ENCODE data around the gene RPN1. TPM values are rescaled to one million over a fixed set of nuclear protein-coding genes. Genes with fewer than 3 reads are reported as not detected.

RPN1 gene
- total and polyA plus RNA-seq, 2 donors (not counting 1 experiment from before 2014, with no cell fraction given) = 40.4 to 80.6 TPM

DNA sequence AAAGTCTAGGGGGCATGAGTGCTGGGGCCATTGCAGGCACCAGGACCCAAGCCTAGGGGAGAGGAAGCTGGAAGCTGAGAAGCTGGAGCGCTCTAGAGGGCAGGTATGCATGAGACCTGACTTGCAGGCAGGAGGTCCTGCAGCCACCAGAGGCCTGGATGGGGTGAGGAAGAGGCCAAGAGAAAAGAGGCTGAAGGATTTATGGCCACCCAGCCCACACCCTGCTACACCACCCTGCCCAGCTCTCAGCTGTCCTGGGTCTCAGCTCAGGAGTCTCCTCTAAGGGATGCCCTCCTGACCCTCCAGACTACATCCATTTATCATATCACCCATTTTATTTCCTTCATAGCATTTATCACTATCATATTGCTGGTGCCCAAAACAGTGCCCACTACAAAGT is 36.5 kb downstream of the RPN1 start:
- CTCF ChIA-PET = interaction anchor here (0.9 to 1.5 kb wide), 2 partner anchors 13 to 67 kb away, joined by 3 read pairs; no protein-coding TSS in a partner anchor
- Mint-ChIP-seq H3K9me3 (ENCODE audit: insufficient read depth) (no peaks in the 10 kb centered on the region), H3K27ac (no peak overlapping the region), H3K4me3 (no peak overlapping the region), H3K4me1 (peaks cover 17% of the 10 kb centered on the region), H3K27me3 (no peaks in the 10 kb centered on the region)
- 100% methylated on average over 1 of the region's 1 CpG for WGBS (ENCODE audit: insufficient coverage)
- no peak overlapping the region for H3K9ac ChIP-seq (ENCODE audit: low read length)
- H4K20me1 ChIP-seq (ENCODE audit: control insufficient read depth, insufficient read depth, low read length, poor library complexity, severe bottlenecking) = no peaks in the 10 kb centered on the region
- intact Hi-C loops (cut with micrococcal nuclease) = no loop called here
- H3K4me1 ChIP-seq (ENCODE audit: control insufficient read depth in 2 of 2, insufficient read depth in 2 of 2, low read length in 2 of 2) = peaks cover 11 to 19% of the 10 kb centered on the region in 2 donors
- no peaks in the 10 kb centered on the region for H3K9me3 ChIP-seq (ENCODE audit: control extremely low read depth in 1 of 3, control insufficient read depth in 2 of 3, insufficient read depth in 1 of 3, low read length in 2 of 3)
- H3K4me2 ChIP-seq (replicated peaks; ENCODE audit: low read depth, low read length, poor library complexity, severe bottlenecking) = no peak overlapping the region
- H3K4me3 ChIP-seq (ENCODE audit: control extremely low read depth in 1 of 5, extremely low read depth in 1 of 5, insufficient read depth in 1 of 5, low read depth in 2 of 5, low read length in 4 of 5) = no peak overlapping the region
- peaks cover 4% of the 10 kb centered on the region for H3K79me2 ChIP-seq (ENCODE audit: control insufficient read depth, insufficient read depth, low read length)
- ATAC-seq (ENCODE audit: low read depth) = no peak
- no peak overlapping the region for H2AFZ ChIP-seq (ENCODE audit: insufficient read depth, low read depth, low read length, poor library complexity, severe bottlenecking)
- POLR2A ChIA-PET = no interaction called here
- no peak overlapping the region for H3K27ac ChIP-seq (ENCODE audit: low read length in 2 of 2)
- H3K36me3 ChIP-seq (replicated peaks in 1 of 2; ENCODE audit: control extremely low read depth in 1 of 2, control insufficient read depth in 1 of 2, extremely low read depth in 1 of 2, insufficient read depth in 2 of 2, low read length in 1 of 2) = peaks cover 0 to 3% of the 10 kb centered on the region in 2 experiments
- H3K27me3 ChIP-seq (replicated peaks in 1 of 4; ENCODE audit: control extremely low read depth in 1 of 4, control insufficient read depth in 3 of 4, insufficient read depth in 4 of 4, low read length in 3 of 4) = no peaks in the 10 kb centered on the region
- no peak for TF ChIP-seq EZH2 (IDR thresholded peaks at IDR 0.05; ENCODE audit: borderline replicate concordance, insufficient read depth, low read depth, low read length, poor library complexity, severe bottlenecking)
- TF ChIP-seq, protein P1, sequence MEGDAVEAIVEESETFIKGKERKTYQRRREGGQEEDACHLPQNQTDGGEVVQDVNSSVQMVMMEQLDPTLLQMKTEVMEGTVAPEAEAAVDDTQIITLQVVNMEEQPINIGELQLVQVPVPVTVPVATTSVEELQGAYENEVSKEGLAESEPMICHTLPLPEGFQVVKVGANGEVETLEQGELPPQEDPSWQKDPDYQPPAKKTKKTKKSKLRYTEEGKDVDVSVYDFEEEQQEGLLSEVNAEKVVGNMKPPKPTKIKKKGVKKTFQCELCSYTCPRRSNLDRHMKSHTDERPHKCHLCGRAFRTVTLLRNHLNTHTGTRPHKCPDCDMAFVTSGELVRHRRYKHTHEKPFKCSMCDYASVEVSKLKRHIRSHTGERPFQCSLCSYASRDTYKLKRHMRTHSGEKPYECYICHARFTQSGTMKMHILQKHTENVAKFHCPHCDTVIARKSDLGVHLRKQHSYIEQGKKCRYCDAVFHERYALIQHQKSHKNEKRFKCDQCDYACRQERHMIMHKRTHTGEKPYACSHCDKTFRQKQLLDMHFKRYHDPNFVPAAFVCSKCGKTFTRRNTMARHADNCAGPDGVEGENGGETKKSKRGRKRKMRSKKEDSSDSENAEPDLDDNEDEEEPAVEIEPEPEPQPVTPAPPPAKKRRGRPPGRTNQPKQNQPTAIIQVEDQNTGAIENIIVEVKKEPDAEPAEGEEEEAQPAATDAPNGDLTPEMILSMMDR (IDR thresholded peaks at IDR 0.05) = no peak
- DNase-seq = no peak

DNA sequence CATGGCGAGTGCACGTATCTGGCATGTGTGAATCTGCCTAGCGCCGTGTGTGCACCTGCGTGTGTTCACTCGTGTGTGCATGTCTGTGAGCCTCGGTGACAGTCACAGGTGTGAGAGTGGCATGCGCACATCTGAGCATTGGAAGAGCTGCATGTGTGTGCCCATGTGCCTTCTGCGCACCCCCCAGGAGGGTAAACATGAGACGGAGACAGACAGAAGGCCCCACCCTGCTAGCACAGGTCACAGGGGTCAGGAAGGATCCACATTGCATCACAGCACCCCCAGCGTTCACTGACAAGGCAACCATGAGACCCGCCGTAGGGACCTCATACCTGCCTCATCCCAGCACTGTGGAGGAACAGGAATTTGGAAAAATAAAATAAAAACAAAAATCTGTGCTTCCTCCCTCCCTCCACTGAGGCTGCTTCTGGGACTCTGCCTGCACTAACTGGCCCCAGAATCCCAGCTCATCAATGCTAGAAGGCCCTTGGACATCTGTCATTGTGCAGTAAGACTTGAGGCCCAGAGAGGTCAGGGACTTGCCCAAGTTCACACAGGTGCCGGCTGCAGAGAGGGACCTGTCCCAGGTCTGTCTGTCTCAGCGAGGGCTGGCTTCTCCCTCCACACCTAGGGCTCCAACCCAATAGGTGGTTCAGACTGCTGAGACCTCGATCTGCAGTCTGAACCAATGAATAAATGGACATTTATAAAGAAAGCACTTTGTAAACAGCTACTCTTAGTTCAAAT is 37.4 kb downstream of the RPN1 start:
- TF ChIP-seq EZH2 (IDR thresholded peaks at IDR 0.05; ENCODE audit: borderline replicate concordance, insufficient read depth, low read depth, low read length, poor library complexity, severe bottlenecking) = no peak
- TF ChIP-seq, protein P1 (IDR thresholded peaks at IDR 0.05) = no peak
- intact Hi-C loops (cut with micrococcal nuclease) = no loop called here
- H3K4me3 Mint-ChIP-seq = no peak overlapping the region
- H3K27ac ChIP-seq (ENCODE audit: low read length in 2 of 2) = no peak overlapping the region
- peaks cover 6 to 14% of the 10 kb centered on the region in 2 donors for H3K4me1 ChIP-seq (ENCODE audit: control insufficient read depth in 2 of 2, insufficient read depth in 2 of 2, low read length in 2 of 2)
- DNase-seq (no peak), ATAC-seq (ENCODE audit: low read depth) (no peak)
- WGBS (ENCODE audit: insufficient coverage) = 94% methylated on average over 11 of the region's 16 CpGs
- H2AFZ ChIP-seq (ENCODE audit: insufficient read depth, low read depth, low read length, poor library complexity, severe bottlenecking) = no peak overlapping the region
- no peak overlapping the region for H3K4me2 ChIP-seq (replicated peaks; ENCODE audit: low read depth, low read length, poor library complexity, severe bottlenecking)
- H3K4me1 Mint-ChIP-seq = peaks cover 11% of the 10 kb centered on the region
- H3K9ac ChIP-seq (ENCODE audit: low read length) = no peak overlapping the region
- no peaks in the 10 kb centered on the region for H3K36me3 ChIP-seq (replicated peaks in 1 of 2; ENCODE audit: control extremely low read depth in 1 of 2, control insufficient read depth in 1 of 2, extremely low read depth in 1 of 2, insufficient read depth in 2 of 2, low read length in 1 of 2)
- H4K20me1 ChIP-seq (ENCODE audit: control insufficient read depth, insufficient read depth, low read length, poor library complexity, severe bottlenecking) = no peaks in the 10 kb centered on the region
- H3K27ac Mint-ChIP-seq = no peak overlapping the region
- H3K27me3 ChIP-seq (replicated peaks in 1 of 4; ENCODE audit: control extremely low read depth in 1 of 4, control insufficient read depth in 3 of 4, insufficient read depth in 4 of 4, low read length in 3 of 4) = no peaks in the 10 kb centered on the region
- ChIA-PET CTCF (interaction anchor here (0.9 to 1.5 kb wide), 2 partner anchors 12 to 68 kb away, joined by 3 read pairs; no protein-coding TSS in a partner anchor), POLR2A (no interaction called here)
- H3K9me3 Mint-ChIP-seq (ENCODE audit: insufficient read depth) = no peaks in the 10 kb centered on the region
- no peaks in the 10 kb centered on the region for H3K27me3 Mint-ChIP-seq
- no peaks in the 10 kb centered on the region for H3K9me3 ChIP-seq (ENCODE audit: control extremely low read depth in 1 of 3, control insufficient read depth in 2 of 3, insufficient read depth in 1 of 3, low read length in 2 of 3)
- H3K79me2 ChIP-seq (ENCODE audit: control insufficient read depth, insufficient read depth, low read length) = peaks cover 1% of the 10 kb centered on the region
- H3K4me3 ChIP-seq (ENCODE audit: control extremely low read depth in 1 of 5, extremely low read depth in 1 of 5, insufficient read depth in 1 of 5, low read depth in 2 of 5, low read length in 4 of 5) = no peak overlapping the region

All from B cell (primary cell).